ENCODE data around the gene CHTOP. TPM values are rescaled to one million over a fixed set of nuclear protein-coding genes. Genes with fewer than 3 reads are reported as not detected.

Gene CHTOP
- total and polyA plus RNA-seq, 2 of the 8 experiments (the other 6 are each of a cell fraction or from before 2014, with no cell fraction given) = 84.6 to 104 TPM

DNA sequence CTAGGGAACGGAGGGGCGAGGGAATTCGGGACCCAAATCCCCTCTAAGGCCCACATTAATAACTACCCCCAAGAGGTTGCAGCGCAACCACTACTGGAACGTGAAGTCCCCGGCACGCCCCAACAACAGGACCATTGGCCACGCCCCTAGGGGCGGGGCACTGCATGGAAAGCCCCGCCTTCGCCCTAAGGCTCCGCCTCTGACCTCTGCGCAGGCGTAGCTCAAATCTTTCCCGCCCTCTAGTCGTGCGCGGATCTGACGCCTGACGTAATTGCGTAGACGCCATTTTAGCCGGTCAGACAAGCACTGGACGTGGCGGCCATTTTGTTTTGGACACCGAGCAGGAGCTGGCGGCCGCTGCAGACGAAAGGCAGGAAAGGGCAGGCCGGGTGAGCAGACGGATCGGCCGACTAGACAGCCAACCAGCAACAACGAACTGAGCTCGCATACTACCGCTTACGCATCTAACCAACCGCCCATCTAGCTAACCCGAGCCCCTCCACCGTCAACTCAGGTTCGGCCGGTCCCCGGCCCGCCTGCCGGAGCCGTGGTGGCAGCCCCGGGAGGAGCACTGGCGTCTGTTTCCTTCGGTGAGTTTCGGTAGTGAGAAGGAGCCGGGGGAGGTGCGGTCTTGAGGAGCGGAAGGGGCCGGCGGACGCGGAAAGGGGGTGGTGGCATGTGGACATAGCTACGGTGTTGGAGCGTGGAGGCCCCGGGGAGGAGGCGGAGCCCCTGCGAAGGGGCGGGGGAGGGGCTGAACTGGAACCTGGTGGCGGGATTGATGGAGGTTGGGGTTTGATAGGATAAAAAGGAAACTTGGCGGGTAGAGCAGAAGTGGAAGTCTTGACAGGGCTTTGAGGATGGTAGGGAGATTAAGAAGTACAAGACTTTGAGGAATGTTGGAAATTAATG is at the start of gene CHTOP (continued):
- TF ChIP-seq ASH2L (IDR thresholded peaks at IDR 0.05; ENCODE audit: low read length) (peak; percentile 97), KDM4A (IDR thresholded peaks at IDR 0.05; ENCODE audit: low read depth, low read length, severe bottlenecking) (peak; percentile 27), CTBP2 (IDR thresholded peaks at IDR 0.05; ENCODE audit: borderline replicate concordance, insufficient read depth, insufficient read length, low read length) (no peak), HDAC2 (IDR thresholded peaks at IDR 0.05; ENCODE audit: borderline replicate concordance in 1 of 2, low read depth in 2 of 2, low read length in 2 of 2) (no peak), ATF2 (IDR thresholded peaks at IDR 0.05; ENCODE audit: low read length) (peak; percentile 98), POU5F1 (IDR thresholded peaks at IDR 0.05; ENCODE audit: low read depth, low read length) (no peak), RBBP5 (IDR thresholded peaks at IDR 0.05; ENCODE audit: borderline replicate concordance, low read depth, low read length) (peak; percentile 76; the same call in 1 of the 2 replicates), FOSL1 (IDR thresholded peaks at IDR 0.05; ENCODE audit: insufficient read depth, low read depth, low read length) (no peak), SP1 (IDR thresholded peaks at IDR 0.05; ENCODE audit: low read depth, low read length) (peak; percentile 47; the same call in 1 of the 2 replicates), NRF1 (IDR thresholded peaks at IDR 0.05; ENCODE audit: low read depth, low read length) (peak; percentile 97), KDM5A (IDR thresholded peaks at IDR 0.05; ENCODE audit: low read length) (no peak), SP2 (IDR thresholded peaks at IDR 0.05; ENCODE audit: low read length) (no peak), KDM1A (IDR thresholded peaks at IDR 0.05; ENCODE audit: borderline replicate concordance, low read length) (no peak), SIRT6 (IDR thresholded peaks at IDR 0.05; ENCODE audit: low read length) (no peak), SIN3A (conservative IDR thresholded peaks at IDR 0.05 in 1 of 2, IDR thresholded peaks at IDR 0.05 in 1 of 2; ENCODE audit: low read depth in 1 of 2, low read length in 2 of 2) (peak in 1 of 2 experiments; percentile 79; a peak in 2 of 4 replicates), CTCF (IDR thresholded peaks at IDR 0.05; ENCODE audit: control extremely low read depth in 1 of 3, insufficient read depth in 1 of 3, low read depth in 1 of 3, low read length in 3 of 3) (peak in 1 of 3 experiments; percentile 10; a peak in 1 of 4 replicates)
- TF ChIP-seq, protein P1, sequence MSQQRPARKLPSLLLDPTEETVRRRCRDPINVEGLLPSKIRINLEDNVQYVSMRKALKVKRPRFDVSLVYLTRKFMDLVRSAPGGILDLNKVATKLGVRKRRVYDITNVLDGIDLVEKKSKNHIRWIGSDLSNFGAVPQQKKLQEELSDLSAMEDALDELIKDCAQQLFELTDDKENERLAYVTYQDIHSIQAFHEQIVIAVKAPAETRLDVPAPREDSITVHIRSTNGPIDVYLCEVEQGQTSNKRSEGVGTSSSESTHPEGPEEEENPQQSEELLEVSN (IDR thresholded peaks at IDR 0.05) = peak; percentile 37
